Endothelial cell (in vitro differentiated cells): ENCODE results near the gene CACNB4. TPM values are rescaled to one million over a fixed set of nuclear protein-coding genes. Genes with fewer than 3 reads are reported as not detected.
"Not testable (repeated sequence)": the region's sequence is repeated elsewhere in the genome, so short reads cannot be mapped to it uniquely, and the experiment has no call there.

ENCODE experiments used
- DNase-seq: peaks from one replicate; pipeline ENCODE4 v3.0.0; 2021; ENCODE audit warnings: low spot score
- H3K27ac Mint-ChIP-seq: one replicate; pipeline ENCODE4 v1.8.0; 2021; ENCODE audit warnings: mixed read lengths, inconsistent platforms; ENCODE audit not compliant: unreplicated experiment
- H3K27me3 Mint-ChIP-seq: one replicate; pipeline ENCODE4 v1.8.0; 2021; ENCODE audit warnings: mild to moderate bottlenecking, moderate library complexity, mixed read lengths, inconsistent platforms; ENCODE audit not compliant: unreplicated experiment
- H3K36me3 Mint-ChIP-seq: one replicate; pipeline ENCODE4 v1.8.0; 2021; ENCODE audit warnings: mild to moderate bottlenecking, low read depth, mixed read lengths, inconsistent platforms; ENCODE audit not compliant: unreplicated experiment
- H3K4me1 Mint-ChIP-seq: one replicate; pipeline ENCODE4 v1.8.0; 2021; ENCODE audit warnings: mild to moderate bottlenecking, mixed read lengths, inconsistent platforms; ENCODE audit not compliant: unreplicated experiment
- H3K4me3 Mint-ChIP-seq: one replicate; pipeline ENCODE4 v1.8.0; 2021; ENCODE audit warnings: mild to moderate bottlenecking, mixed read lengths, inconsistent platforms; ENCODE audit not compliant: unreplicated experiment
- H3K9me3 Mint-ChIP-seq: one replicate; pipeline ENCODE4 v1.8.0; 2021; ENCODE audit warnings: mixed read lengths, inconsistent platforms; ENCODE audit not compliant: unreplicated experiment
- CTCF ChIP-seq: fragments of 200-600 bp; sonication (generic); IDR thresholded peaks from one replicate; pipeline ENCODE4 v1.5.0; 2021; ENCODE audit warnings: antibody characterized with exemption; ENCODE audit not compliant: unreplicated experiment
- total RNA-seq: library from RNA; stranded (reverse); fragmentation: NEBNext Ultra II Directional; extraction: Animal tissue kit (Norgen Biotek cat#: 25700); gene quantifications from one replicate; pipeline ENCODE4 v1.2.1, GENCODE V29; 2021; ENCODE audit not compliant: unreplicated experiment

CACNB4 gene
- total RNA-seq, 1 donor from 2014 or later = 1.5 TPM

GRCh38 chr2:151918308-151918707, 180.5 kb downstream of the CACNB4 start:
- Mint-ChIP-seq H3K4me1 (no peaks in the 10 kb centered on the region), H3K27me3 (peaks cover 4% of the 10 kb centered on the region), H3K27ac (no peak overlapping the region), H3K36me3 (no peaks in the 10 kb centered on the region), H3K4me3 (no peak overlapping the region), H3K9me3 (no peaks in the 10 kb centered on the region)
- no peak for DNase-seq
- TF ChIP-seq CTCF = no peak

- no peak for DNase-seq
- H3K27me3 Mint-ChIP-seq = peaks cover 4% of the 10 kb centered on the region
- H3K4me3 Mint-ChIP-seq = no peak overlapping the region
- no peak overlapping the region for H3K27ac Mint-ChIP-seq
- H3K4me1 Mint-ChIP-seq = no peaks in the 10 kb centered on the region
- H3K36me3 Mint-ChIP-seq = no peaks in the 10 kb centered on the region
- TF ChIP-seq CTCF = no peak
- H3K9me3 Mint-ChIP-seq = no peaks in the 10 kb centered on the region
Measured at GRCh38 chr2:151916632-151917031, 182.2 kb downstream of the CACNB4 start.

- H3K27me3 Mint-ChIP-seq, H3K27ac Mint-ChIP-seq, H3K9me3 Mint-ChIP-seq, H3K4me1 Mint-ChIP-seq, H3K36me3 Mint-ChIP-seq, DNase-seq, H3K4me3 Mint-ChIP-seq: not testable (repeated sequence)
Measured at GRCh38 chr2:151915629-151916025, 183.2 kb downstream of the CACNB4 start.

DNA sequence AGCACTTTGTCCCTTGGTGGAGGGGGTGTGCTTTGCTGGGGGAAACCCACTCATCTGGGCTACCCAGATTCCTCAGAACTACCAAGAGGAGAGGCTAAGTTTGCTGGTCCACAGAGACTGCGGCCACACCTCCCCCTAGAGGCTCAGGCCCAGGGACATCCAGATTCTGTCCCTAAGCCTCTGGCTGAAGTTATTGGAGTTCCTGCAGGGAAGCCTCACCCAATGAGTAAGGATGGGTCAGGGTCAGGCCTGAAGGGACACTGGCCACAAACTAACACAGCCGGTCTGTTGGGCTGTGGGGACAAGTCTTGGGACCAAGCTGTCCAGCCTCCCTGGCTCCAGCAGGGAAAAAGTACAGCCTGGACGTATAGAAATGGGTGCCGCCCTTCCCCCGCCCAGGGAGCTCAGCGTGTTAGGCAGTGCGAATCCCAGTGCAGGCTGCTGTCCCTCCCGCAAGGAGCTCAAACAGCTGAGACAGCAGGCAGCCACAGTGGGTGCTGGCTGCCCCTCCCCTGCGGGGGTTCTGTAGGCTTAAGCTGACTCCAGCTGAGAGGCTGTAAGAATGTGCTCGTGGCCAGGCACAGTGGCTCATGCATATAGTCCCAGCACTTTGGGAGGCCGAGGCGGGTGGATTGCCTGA, 183.7 kb downstream of the CACNB4 start:
- H3K9me3 Mint-ChIP-seq = no peaks in the 10 kb centered on the region
- no peak for TF ChIP-seq CTCF
- no peak overlapping the region for H3K27ac Mint-ChIP-seq
- DNase-seq = no peak
- H3K27me3 Mint-ChIP-seq = peaks cover 4% of the 10 kb centered on the region
- no peaks in the 10 kb centered on the region for H3K36me3 Mint-ChIP-seq
- no peak overlapping the region for H3K4me3 Mint-ChIP-seq
- no peaks in the 10 kb centered on the region for H3K4me1 Mint-ChIP-seq

GRCh38 chr2:151908204-151908882, 190.5 kb downstream of the CACNB4 start:
- no peak overlapping the region for H3K4me3 Mint-ChIP-seq
- no peaks in the 10 kb centered on the region for H3K9me3 Mint-ChIP-seq
- H3K36me3 Mint-ChIP-seq = no peaks in the 10 kb centered on the region
- H3K27me3 Mint-ChIP-seq = peaks cover 1% of the 10 kb centered on the region
- TF ChIP-seq CTCF = no peak
- peaks cover 9% of the 10 kb centered on the region for H3K4me1 Mint-ChIP-seq
- no peak for DNase-seq
- no peak overlapping the region for H3K27ac Mint-ChIP-seq
